Brain pericyte (primary cell): Measurements from ENCODE around the gene STK39.

Experiments
- DNase-seq: peaks from one replicate; pipeline ENCODE4 v3.0.0-alpha.2; 2012; ENCODE audit warnings: low read depth, low spot score

Gene STK39

DNA sequence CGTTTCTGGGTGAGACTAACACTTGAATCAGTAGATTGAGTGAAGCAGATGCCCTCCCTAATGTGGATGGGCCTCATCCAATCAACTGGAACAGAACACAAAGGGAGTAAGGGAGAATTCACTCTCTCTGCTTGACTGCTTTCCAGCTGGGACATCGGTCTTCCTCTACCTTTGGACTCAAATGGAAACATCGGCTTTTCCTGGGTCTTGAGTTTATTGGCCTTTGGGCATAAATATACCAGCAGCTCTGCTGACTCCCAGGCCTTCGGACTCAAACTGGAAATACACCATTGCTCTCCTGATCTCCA, 311.6 kb downstream of the STK39 start:
- no peak for DNase-seq

DNA sequence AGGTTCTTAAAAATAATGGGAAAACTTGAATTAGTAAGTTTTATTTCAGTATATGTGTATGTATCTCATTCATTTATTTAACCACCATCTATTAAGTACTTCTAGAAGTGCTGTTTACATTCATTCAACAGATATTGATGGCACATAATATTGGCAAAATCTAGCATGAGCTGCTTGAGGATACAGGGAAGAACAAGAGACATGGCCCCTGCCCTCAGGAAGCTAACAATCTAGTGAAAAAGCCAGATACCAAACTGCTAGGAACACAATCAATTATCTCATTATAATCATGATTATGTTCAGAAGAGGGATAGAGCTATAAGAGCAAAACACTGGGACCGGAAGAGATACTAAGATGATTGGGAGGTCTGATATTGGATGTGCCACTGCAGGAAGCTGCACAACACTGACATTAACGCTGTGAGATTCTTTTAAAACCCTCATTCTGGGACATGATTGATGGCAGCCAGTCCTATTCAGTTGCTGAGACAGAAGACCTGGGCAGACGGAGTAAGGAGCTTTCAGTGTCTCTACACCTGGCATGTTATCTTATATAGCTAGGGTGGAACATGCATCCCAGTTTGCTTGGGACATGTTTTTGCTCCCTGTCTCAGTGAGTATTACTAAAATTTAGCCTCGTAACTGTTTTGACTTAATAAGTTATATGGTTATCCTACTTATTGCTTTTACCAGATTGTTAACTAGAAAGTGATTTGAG, 314.1 kb downstream of the STK39 start:
- no peak for DNase-seq

DNA sequence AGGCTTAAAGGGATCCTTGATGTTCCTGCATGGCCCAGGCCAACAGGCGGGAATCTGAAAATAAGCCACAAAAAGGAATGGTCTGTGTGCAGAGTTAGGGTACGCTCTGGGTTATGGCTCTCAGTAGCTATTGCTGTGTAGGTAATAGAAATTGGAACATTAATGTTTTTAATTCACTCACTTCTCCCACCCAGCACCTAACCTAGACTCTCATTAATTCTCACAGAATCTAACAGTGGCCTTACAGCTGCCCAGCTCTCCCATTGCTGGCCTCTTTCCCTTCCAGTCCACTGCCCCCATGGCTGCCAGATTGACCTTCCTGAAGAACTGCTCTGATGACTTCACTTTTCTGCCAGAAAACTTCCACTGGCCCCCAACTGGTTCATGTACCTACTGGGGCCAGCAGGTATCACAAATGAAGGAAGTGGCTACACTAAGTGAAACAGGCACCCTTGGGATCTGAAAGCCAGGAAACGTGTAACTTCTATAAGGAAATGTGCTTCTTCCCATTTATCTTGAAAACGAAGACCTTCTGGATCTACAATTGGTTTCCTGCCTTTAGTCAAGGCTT, 315.2 kb downstream of the STK39 start:
- DNase-seq: no peak

DNA sequence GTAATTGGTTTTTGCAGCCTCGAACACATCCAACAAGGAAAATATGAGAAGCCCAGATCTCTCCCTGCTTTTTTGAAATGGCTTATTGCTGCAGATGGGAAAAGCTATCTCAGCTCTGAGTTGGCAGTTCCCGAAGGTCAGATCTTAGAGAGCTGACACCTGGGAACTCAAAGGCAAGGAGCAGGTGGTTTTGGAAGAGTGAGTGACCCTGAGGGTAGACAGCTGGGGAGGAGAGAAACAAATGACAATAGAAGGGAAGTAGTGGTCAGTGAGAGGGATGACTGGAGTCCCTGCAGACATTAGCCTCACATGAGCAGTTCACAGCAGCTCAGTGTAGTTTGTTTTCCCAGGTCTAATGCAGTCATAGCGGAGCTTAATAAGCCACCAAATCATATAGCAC, 317.9 kb downstream of the STK39 start:
- DNase-seq: no peak

DNA sequence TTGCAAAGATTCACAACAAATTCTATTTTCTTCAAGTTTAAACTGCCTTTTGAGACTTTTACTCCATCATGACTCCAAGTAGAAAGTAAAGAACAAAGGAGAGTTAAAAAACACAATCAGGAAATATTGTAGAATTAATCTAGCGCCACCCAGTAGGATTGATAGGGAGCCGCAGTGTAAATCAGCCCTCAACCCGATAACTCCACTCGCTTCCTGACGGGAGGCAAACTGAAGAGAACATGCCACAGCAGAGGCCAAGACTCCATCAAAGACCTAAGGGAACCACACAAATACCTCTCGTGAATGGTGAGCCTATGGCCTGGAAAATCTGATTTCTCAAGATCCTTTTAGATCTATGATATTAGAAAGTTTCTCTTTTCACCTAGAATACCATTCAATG, 319.0 kb downstream of the STK39 start:
- DNase-seq: no peak

DNA sequence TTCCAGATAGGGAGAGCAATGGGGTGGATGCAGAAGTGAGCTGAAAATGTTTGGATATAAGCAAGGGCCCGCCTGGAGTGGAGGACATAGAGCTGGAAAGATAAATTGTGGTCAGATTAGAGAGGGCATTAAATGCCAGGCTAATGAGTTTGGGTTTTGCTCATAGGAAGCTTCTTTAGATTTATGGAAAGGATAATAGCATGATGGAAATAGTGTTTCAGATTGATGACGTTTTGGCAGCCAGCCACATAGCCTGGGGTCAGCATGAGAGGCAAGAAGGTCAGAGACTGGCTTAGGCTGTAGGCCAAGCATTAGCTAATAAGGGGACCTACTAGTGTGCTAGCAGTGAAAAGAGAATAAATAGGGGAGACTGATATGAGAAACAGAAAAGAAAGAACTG, 321.6 kb downstream of the STK39 start:
- DNase-seq: no peak

DNA sequence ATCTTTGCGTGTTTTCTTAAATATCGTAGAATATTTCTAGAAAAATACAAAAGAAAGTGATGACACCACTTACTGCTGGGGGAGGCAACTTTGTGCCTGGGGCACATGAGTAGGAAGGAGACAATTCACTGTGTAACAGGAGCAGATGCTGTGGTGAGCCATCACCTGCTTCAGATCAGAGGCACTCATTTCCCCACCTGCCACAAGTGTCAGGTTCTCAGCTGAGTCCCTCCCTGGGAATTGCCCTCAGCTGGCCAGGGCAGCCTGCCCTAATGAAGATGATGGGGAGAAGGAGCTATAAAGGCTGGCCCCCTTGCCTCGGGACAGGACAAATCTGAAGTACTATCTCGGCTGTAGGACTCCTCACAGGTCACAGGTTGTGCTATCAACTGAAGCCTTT, 322.8 kb downstream of the STK39 start:
- no peak for DNase-seq

DNA sequence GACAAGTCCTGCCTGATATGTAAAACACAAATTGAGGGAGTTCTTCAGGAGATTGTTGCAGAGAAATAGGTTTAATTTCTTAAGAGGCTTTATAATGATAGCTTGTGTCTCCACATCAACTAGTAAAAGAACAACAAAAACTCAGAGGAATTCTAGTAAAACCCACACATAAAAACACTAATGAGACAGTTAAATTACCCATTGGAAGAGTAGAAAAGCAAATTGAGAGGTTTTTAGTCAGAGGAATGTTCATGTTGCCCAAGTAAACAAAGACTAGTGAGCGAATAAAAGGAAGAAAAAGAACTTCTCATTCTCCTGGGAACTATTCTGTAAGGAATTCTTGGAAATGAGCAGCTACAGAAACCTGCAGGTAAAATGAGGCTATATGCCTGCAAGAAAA, 330.6 kb downstream of the STK39 start:
- DNase-seq: no peak

DNA sequence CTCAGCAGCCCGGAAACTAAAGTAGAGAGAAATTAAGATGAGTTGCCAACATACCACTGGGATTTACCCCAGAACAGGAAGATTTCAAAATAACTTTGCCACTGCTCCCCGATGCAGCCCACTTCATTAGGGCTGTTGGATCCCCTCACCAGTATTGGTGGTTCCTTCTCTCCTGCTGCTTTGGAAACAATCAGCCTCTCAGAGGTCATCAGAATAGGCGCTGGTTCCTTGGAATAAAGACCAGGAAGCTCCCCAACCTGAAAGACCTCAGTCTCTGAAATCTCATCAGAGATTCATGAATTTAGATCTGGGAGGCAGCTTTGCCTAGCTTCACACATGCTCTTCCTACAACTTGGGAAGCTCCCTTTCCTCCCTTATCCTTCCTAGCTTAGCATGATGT, 332.4 kb downstream of the STK39 start:
- no peak for DNase-seq

DNA sequence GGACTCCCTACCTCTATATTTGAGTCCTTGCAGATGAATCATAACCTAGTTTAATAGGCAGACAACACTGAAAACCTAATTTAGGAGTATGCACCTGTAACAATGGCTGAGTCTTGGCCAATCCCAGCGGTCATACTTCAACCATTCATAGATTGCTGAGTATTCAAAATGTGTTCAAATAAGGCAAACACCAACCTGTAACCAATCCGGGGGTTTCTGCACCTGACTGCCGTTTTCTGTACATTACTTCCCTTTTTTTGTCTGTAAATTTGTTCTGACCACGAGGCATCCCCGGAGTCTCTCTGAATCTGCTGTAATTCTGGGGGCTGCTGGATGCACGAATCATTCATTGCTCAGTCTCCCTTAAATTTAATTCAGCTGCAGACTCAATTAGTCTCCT, 338.6 kb downstream of the STK39 start:
- no peak for DNase-seq

DNA sequence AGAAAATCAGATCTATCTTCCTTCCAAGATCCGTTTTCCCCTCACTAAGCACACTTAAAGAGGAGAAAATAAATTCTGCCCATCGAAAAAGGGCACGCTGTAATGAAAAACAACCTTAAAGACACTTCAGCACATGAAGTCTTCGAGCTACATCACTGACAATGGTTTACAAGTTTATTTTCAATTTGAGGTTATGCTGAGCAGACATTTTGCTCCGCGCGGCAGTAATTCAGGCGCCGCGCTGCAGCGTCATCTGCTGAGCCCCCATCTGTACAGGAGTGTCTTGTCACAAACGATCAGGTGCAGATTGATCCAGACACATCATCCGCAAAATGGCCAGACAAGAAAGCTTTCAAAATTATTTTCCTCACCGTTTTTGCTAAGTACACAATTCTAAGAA, 341.7 kb downstream of the STK39 start:
- DNase-seq: no peak
